Skeletal muscle satellite cell (primary cell): ENCODE data around the gene RAB42.
A peak's percentile ranks its signal among the peaks of the same experiment; 100 is the strongest.
"Not testable (repeated sequence)": the region's sequence is repeated elsewhere in the genome, so short reads cannot be mapped to it uniquely, and the experiment has no call there.

Experiments
- H3K27me3 ChIP-seq: 2 replicates; pipeline ENCODE4 v1.7.0; 2013; ENCODE audit warnings: low read length; ENCODE audit not compliant: control insufficient read depth, insufficient read depth
- H3K36me3 ChIP-seq: 2 replicates; pipeline ENCODE4 v1.7.0; 2013; ENCODE audit warnings: mild to moderate bottlenecking, control low read depth, low read length; ENCODE audit not compliant: insufficient read depth
- H3K4me1 ChIP-seq: 2 replicates; pipeline ENCODE4 v1.7.0; 2013; ENCODE audit warnings: low read length; ENCODE audit not compliant: control insufficient read depth, insufficient read depth
- H3K4me2 ChIP-seq: 2 replicates; pipeline ENCODE4 v1.7.0; 2013; ENCODE audit warnings: mild to moderate bottlenecking, low read length
- H3K4me3 ChIP-seq: 2 replicates; pipeline ENCODE4 v1.7.0; 2013; ENCODE audit warnings: low read length
- H3K9ac ChIP-seq: 2 replicates; pipeline ENCODE4 v1.7.0; 2013; ENCODE audit warnings: mild to moderate bottlenecking, low read depth, low read length, moderate library complexity
- H3K9me3 ChIP-seq: replicated peaks from 2 replicates; pipeline ENCODE4 v1.7.0; 2013; ENCODE audit warnings: mild to moderate bottlenecking, control low read depth, low read length

RAB42 gene

DNA sequence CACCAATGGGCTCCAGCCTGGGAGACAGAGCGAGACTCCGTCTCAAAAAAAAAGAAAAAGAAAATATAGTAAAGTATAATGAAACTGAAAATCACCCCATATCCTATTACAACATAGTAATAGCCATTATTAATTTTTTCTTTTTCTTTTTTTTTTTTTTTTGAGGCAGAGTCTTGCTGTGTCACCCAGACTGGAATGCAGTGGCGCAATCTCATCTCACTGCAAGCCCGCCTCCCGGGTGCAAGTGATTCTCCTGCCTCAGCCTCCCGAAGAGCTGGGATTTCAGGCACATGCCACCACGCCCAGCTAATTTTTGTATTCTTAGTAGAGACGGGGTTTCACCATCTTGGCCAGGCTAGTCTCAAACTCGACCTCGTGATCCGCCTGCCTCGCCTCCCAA, 19.2 kb upstream of the RAB42 start:
- H3K4me1 ChIP-seq, H3K4me2 ChIP-seq, H3K9ac ChIP-seq, H3K27me3 ChIP-seq, H3K4me3 ChIP-seq, H3K9me3 ChIP-seq: not testable (repeated sequence)
- H3K36me3 ChIP-seq = peaks cover 32% of the 10 kb centered on the region

GRCh38 chr1:28573564-28573963, 18.5 kb upstream of the RAB42 start:
- no peaks in the 10 kb centered on the region for H3K27me3 ChIP-seq
- no peaks in the 10 kb centered on the region for H3K4me1 ChIP-seq
- no peak overlapping the region for H3K4me2 ChIP-seq
- peaks cover 32% of the 10 kb centered on the region for H3K36me3 ChIP-seq
- no peaks in the 10 kb centered on the region for H3K9me3 ChIP-seq
- no peak overlapping the region for H3K4me3 ChIP-seq
- H3K9ac ChIP-seq = no peak overlapping the region

DNA sequence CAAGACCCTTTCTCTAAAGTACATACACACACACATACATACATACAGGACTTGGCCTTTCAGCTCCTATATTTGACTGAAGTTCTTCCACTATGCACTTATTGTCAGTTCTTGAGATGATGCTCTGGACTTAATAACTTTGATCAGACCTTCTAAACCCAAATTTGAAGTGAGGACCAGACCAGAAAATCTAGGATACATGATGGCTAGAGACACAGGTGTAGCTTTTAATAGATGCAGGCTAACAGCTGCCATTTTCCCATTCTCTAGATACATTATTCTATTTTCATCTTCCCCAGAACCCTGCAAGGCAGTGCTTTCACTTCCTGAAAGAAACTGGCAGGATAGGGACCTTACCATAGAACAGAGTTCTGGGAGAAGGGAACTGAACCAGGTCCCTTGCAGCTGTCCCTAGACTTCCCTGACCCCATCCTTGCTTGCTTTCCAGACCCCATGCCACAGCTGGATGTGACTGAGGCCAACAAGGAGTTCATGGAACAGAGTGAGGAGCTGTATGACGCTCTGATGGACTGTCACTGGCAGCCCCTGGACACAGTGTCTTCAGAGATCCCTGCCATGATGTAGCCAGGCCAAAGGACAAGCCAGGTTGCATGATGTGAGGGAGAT, 14.9 kb upstream of the RAB42 start:
- Histone ChIP-seq H3K4me3 (no peak overlapping the region), H3K27me3 (no peaks in the 10 kb centered on the region), H3K4me1 (peaks cover 15% of the 10 kb centered on the region), H3K4me2 (no peak overlapping the region), H3K9ac (no peak overlapping the region), H3K36me3 (peaks cover 41% of the 10 kb centered on the region), H3K9me3 (no peaks in the 10 kb centered on the region)

GRCh38 chr1:28577738-28578536, 14.1 kb upstream of the RAB42 start:
- peaks cover 41% of the 10 kb centered on the region for H3K36me3 ChIP-seq
- H3K4me3 ChIP-seq = no peak overlapping the region

DNA sequence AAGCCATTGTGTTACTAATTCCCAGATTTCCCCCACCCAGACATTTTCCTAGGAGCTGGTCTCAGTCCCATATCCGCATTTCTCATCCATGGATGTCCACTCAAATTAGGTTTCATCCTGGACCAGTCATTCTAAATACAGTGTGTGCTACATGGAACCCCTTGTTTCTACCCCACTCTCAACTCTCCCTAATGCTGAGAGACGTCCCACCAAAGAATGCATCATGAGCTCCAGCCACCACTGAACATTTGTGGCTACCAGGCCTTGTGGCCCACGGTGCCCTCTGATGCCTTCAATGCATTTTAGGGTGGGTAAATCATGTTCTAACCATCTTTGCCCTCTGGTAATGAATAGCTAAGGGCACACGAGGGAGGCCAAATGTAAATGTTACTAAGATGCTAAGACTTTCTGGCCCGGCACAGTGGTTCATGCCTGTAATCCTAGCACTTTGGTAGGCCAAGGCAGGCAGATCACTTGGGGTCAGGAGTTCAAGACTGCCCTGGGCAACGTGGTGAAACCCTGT, 13.3 kb upstream of the RAB42 start:
- no peaks in the 10 kb centered on the region for H3K27me3 ChIP-seq
- peak overlapping the region; percentile 95 for H3K4me2 ChIP-seq
- no peaks in the 10 kb centered on the region for H3K9me3 ChIP-seq
- H3K4me1 ChIP-seq = peaks cover 19% of the 10 kb centered on the region
- peaks cover 39% of the 10 kb centered on the region for H3K36me3 ChIP-seq
- no peak overlapping the region for H3K4me3 ChIP-seq
- H3K9ac ChIP-seq = no peak overlapping the region

More at GRCh38 chr1:28577738-28578536, 14.1 kb upstream of the RAB42 start:
- H3K9ac ChIP-seq = no peak overlapping the region
- no peaks in the 10 kb centered on the region for H3K27me3 ChIP-seq
- peaks cover 19% of the 10 kb centered on the region for H3K4me1 ChIP-seq
- H3K9me3 ChIP-seq = no peaks in the 10 kb centered on the region
- no peak overlapping the region for H3K4me2 ChIP-seq

DNA sequence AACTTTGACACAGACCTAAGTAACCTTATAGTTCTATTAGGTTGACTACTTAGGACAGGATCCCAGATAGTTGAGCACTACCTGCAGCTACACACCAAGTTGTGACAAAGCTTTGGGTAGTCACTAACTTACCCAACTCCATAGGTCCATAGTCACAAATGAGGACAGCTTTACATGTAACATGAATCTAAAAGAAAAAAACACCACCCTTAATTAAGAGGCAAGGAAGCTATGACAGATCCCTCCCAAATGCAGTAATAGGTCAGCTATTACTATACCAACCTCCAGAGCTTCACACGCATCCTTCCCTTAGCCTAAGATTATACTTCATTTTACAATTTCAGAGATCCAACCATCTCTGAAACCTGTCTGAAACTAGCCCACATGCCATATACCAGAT, 12.7 kb upstream of the RAB42 start:
- Histone ChIP-seq H3K9ac (peak overlapping the region; percentile 95), H3K27me3 (no peaks in the 10 kb centered on the region), H3K4me2 (peak overlapping the region; percentile 95), H3K4me1 (peaks cover 19% of the 10 kb centered on the region), H3K4me3 (peak overlapping the region; percentile 92), H3K36me3 (peaks cover 39% of the 10 kb centered on the region), H3K9me3 (no peaks in the 10 kb centered on the region)

DNA sequence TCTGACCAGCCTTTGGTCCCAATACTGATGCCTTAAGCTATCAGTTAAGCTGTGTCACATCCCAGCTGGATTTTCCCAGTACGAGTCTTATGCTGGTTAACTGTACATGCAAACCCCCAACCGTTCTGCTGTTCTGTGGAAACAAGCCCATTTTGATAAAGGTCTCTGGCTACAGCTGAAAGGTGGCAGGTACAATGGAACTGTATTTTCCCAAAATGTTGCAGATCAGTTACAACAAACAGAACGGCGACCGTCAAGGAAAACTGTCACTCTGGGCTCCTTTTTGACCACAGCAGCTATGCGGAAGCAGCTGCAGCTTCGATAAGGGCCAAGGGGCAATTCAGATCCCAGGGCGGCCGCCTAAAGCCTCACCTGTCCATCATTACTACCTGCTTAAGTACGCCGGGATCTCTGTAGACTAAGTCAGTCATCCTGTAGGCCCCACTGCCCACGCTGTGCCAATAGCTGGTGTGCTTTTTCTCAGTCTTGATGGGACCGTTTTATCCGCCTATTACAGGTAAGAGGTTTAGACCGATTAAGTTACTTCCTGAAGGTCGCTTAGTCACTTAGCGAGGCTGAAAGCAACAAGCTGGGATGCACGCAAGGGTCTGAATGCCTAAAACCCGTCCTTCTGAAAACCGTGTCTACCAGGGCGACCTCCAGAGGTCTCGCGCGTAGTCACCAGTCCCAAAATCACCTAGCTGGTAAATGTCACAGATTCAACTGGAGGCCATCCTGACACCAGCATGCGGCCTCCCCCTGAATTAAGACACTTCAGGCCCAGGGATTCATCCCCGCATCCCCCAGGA, 11.1 kb upstream of the RAB42 start:
- H3K9me3 ChIP-seq = no peaks in the 10 kb centered on the region
- no peaks in the 10 kb centered on the region for H3K27me3 ChIP-seq
- H3K4me3 ChIP-seq = peak overlapping the region; percentile 92
- H3K4me1 ChIP-seq = peaks cover 19% of the 10 kb centered on the region
- peaks cover 39% of the 10 kb centered on the region for H3K36me3 ChIP-seq
- H3K4me2 ChIP-seq = peak overlapping the region; percentile 95
- H3K9ac ChIP-seq = peak overlapping the region; percentile 95

- Histone ChIP-seq H3K27me3 (no peaks in the 10 kb centered on the region), H3K9ac (peak overlapping the region; percentile 95), H3K4me1 (peaks cover 19% of the 10 kb centered on the region), H3K4me3 (peak overlapping the region; percentile 92), H3K4me2 (peak overlapping the region; percentile 95), H3K9me3 (no peaks in the 10 kb centered on the region), H3K36me3 (peaks cover 39% of the 10 kb centered on the region)
Measured at GRCh38 chr1:28581531-28582247, 10.4 kb upstream of the RAB42 start.

GRCh38 chr1:28582248-28582615, 9.8 kb upstream of the RAB42 start:
- Histone ChIP-seq H3K4me3 (peak overlapping the region; percentile 92), H3K27me3 (no peaks in the 10 kb centered on the region), H3K9ac (peak overlapping the region; percentile 95), H3K9me3 (no peaks in the 10 kb centered on the region), H3K4me1 (peaks cover 19% of the 10 kb centered on the region), H3K4me2 (peak overlapping the region; percentile 95), H3K36me3 (peaks cover 37% of the 10 kb centered on the region)

DNA sequence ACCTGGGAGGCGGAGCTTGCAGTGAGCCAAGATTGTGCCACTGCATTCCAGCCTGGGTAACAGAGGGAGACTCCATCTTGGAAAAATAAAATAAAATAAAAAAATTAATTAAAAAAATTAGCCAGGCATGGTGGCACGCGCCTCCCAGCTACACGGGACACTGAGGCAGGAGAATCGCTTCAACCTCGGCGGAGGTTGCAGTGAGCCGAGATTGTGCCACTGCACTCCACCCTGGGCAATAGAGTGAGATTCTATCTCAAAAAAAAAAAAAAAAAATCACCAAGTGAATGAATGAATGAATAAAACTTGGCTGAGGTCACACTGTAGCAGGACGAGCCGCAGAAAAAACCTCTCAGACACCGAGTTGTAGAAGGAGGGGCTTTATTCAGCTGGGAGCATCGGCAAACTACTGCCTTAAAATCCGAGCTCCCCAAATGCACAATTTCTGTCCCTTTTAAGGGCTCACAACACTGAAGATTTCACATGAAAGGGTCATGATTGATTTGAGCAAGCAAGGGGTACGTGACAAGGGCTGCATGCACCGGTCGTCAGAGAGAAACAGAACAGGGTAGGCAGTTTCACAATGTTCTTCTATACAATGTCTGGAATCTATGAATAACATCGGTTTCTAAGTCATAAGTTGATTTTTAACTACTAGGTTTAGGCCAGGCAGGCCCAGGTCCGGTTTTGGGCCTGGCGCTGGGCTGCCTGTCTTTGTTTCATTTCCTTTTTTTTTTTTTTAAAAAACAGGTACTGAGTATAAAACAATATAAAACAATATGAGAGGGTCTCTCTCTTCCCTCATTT, 5.3 kb upstream of the RAB42 start:
- H3K9me3 ChIP-seq, H3K9ac ChIP-seq, H3K4me3 ChIP-seq, H3K27me3 ChIP-seq, H3K4me1 ChIP-seq, H3K4me2 ChIP-seq, H3K36me3 ChIP-seq: not testable (repeated sequence)
